ENCODE results near the gene DYRK3. TPM values are rescaled to one million over a fixed set of nuclear protein-coding genes. Genes with fewer than 3 reads are reported as not detected.

Gene DYRK3
- total and polyA plus RNA-seq, 2 of the 13 experiments (the other 11 are each of a cell fraction or from before 2014, with no cell fraction given), result 0.48 to 2.8 TPM

- no peak for TF ChIP-seq TRAFD1 (CRISPR knock-in tag; IDR thresholded peaks at IDR 0.05; ENCODE audit: borderline replicate concordance)
- TF ChIP-seq ZNF10 (CRISPR knock-in tag; IDR thresholded peaks at IDR 0.05; ENCODE audit: borderline replicate concordance, low read depth), result no peak
- peak; percentile 88; the same call in 1 of the 2 replicates for TF ChIP-seq ZNF274 (CRISPR knock-in tag; IDR thresholded peaks at IDR 0.05)
- peak; percentile 78; the same call in 1 of the 2 replicates for TF ChIP-seq RERE (CRISPR knock-in tag; IDR thresholded peaks at IDR 0.05; ENCODE audit: low read depth)
- TF ChIP-seq REPIN1 (CRISPR knock-in tag; IDR thresholded peaks at IDR 0.05; ENCODE audit: borderline replicate concordance, low read depth), result peak; percentile 99
- TF ChIP-seq, protein P1, sequence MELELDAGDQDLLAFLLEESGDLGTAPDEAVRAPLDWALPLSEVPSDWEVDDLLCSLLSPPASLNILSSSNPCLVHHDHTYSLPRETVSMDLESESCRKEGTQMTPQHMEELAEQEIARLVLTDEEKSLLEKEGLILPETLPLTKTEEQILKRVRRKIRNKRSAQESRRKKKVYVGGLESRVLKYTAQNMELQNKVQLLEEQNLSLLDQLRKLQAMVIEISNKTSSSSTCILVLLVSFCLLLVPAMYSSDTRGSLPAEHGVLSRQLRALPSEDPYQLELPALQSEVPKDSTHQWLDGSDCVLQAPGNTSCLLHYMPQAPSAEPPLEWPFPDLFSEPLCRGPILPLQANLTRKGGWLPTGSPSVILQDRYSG (CRISPR knock-in tag; IDR thresholded peaks at IDR 0.05), result peak; percentile 51; the same call in 1 of the 2 replicates
- TF ChIP-seq POGK (CRISPR knock-in tag; conservative IDR thresholded peaks at IDR 0.05), result peak; percentile 99
- TF ChIP-seq NR3C1 (CRISPR knock-in tag; IDR thresholded peaks at IDR 0.05), result no peak
- no peak for TF ChIP-seq DNMT3B (CRISPR knock-in tag; conservative IDR thresholded peaks at IDR 0.05)
- TF ChIP-seq RNF2 (conservative IDR thresholded peaks at IDR 0.05; ENCODE audit: low read depth), result peak; percentile 73; the same call in 1 of the 2 replicates
- no peak for TF ChIP-seq NR2F6 (IDR thresholded peaks at IDR 0.05)
- TF ChIP-seq NR2F6 (CRISPR knock-in tag; IDR thresholded peaks at IDR 0.05), result peak; percentile 67
- no peak for TF ChIP-seq ATM (IDR thresholded peaks at IDR 0.05; ENCODE audit: borderline replicate concordance)
- TF ChIP-seq JARID2 (CRISPR knock-in tag; IDR thresholded peaks at IDR 0.05; ENCODE audit: insufficient replicate concordance), result peak; percentile 56
- TF ChIP-seq ZNF7 (CRISPR knock-in tag; IDR thresholded peaks at IDR 0.05), result 0 out of 2 replicates have a peak, but pooled peaks have one; percentile 34
- no peak for TF ChIP-seq MLXIP (CRISPR knock-in tag; IDR thresholded peaks at IDR 0.05; ENCODE audit: borderline replicate concordance)
These were observed 23.0 kb upstream of the DYRK3 start, which contains the start of gene EIF2D (continued) for GRCh38 chr1:206612129-206612876.
